ENCODE results near the gene CTRB2. TPM values are rescaled to one million over a fixed set of nuclear protein-coding genes. Genes with fewer than 3 reads are reported as not detected.

CTRB2 gene
- polyA plus RNA-seq, 1 of the 3 experiments (the other 2 are of a cell fraction) = not detected

DNA sequence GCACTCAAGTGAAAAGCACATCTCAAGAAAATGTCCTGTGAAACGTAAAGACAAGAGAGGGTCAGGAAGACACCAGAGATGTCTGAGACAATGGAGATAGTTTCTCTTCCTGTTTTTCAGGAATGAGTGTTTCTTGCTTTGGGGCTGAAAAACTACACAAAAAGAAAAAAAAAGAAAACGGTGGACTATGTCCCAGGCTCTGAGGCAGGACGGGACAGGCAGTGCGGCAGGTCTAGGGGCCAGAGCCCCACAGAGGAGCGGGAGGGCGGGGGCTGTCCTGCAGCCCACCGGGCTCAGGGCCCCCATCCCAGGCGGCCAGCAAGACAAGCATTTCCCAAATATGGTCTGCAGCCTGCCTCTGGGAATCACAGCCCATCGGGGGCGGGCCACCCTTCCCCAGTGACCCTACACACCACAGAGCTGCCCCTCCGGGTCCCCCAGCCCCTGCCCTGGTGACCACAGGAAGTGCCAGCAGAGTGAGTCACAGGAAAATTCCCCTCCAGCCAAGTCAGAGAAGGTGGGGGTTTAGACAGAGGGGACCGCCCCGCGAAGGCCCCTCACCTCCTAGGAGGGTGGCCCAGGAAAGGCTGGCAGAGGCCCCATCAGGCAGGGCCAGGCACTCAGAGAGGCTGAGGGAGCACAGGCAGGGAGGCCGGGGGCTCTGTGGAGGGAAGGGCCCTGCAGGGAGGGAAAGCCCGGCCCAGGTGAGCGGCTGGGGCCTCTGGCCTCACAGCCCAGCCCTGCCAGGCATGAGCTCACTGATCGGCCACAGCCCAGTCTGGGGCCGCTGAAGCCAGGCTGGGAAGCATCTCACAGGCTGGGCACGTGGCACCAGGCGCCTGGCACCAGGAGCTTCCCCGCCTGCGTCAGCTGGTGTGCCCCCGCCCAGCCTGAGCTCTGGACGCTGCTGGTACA lies 38.1 kb upstream of the CTRB2 start (continued):
- TF ChIP-seq GATA2 (CRISPR knock-in tag; IDR thresholded peaks at IDR 0.05) (no peak), MEF2A (IDR thresholded peaks at IDR 0.05; ENCODE audit: borderline replicate concordance, low read depth) (peak; percentile 78; the same call in 1 of the 2 replicates), SIN3A (IDR thresholded peaks at IDR 0.05; ENCODE audit: borderline replicate concordance, low read depth, low read length) (0 out of 2 replicates have a peak, but pooled peaks have one; percentile 25), JUND (IDR thresholded peaks at IDR 0.05) (peak; percentile 99)
- TF ChIP-seq, protein P1, sequence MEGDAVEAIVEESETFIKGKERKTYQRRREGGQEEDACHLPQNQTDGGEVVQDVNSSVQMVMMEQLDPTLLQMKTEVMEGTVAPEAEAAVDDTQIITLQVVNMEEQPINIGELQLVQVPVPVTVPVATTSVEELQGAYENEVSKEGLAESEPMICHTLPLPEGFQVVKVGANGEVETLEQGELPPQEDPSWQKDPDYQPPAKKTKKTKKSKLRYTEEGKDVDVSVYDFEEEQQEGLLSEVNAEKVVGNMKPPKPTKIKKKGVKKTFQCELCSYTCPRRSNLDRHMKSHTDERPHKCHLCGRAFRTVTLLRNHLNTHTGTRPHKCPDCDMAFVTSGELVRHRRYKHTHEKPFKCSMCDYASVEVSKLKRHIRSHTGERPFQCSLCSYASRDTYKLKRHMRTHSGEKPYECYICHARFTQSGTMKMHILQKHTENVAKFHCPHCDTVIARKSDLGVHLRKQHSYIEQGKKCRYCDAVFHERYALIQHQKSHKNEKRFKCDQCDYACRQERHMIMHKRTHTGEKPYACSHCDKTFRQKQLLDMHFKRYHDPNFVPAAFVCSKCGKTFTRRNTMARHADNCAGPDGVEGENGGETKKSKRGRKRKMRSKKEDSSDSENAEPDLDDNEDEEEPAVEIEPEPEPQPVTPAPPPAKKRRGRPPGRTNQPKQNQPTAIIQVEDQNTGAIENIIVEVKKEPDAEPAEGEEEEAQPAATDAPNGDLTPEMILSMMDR (IDR thresholded peaks at IDR 0.05) = no peak
- TF ChIP-seq, protein P2, sequence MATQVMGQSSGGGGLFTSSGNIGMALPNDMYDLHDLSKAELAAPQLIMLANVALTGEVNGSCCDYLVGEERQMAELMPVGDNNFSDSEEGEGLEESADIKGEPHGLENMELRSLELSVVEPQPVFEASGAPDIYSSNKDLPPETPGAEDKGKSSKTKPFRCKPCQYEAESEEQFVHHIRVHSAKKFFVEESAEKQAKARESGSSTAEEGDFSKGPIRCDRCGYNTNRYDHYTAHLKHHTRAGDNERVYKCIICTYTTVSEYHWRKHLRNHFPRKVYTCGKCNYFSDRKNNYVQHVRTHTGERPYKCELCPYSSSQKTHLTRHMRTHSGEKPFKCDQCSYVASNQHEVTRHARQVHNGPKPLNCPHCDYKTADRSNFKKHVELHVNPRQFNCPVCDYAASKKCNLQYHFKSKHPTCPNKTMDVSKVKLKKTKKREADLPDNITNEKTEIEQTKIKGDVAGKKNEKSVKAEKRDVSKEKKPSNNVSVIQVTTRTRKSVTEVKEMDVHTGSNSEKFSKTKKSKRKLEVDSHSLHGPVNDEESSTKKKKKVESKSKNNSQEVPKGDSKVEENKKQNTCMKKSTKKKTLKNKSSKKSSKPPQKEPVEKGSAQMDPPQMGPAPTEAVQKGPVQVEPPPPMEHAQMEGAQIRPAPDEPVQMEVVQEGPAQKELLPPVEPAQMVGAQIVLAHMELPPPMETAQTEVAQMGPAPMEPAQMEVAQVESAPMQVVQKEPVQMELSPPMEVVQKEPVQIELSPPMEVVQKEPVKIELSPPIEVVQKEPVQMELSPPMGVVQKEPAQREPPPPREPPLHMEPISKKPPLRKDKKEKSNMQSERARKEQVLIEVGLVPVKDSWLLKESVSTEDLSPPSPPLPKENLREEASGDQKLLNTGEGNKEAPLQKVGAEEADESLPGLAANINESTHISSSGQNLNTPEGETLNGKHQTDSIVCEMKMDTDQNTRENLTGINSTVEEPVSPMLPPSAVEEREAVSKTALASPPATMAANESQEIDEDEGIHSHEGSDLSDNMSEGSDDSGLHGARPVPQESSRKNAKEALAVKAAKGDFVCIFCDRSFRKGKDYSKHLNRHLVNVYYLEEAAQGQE (IDR thresholded peaks at IDR 0.05; ENCODE audit: low read depth, low read length) = no peak; the same call in 1 of the 2 replicates

DNA sequence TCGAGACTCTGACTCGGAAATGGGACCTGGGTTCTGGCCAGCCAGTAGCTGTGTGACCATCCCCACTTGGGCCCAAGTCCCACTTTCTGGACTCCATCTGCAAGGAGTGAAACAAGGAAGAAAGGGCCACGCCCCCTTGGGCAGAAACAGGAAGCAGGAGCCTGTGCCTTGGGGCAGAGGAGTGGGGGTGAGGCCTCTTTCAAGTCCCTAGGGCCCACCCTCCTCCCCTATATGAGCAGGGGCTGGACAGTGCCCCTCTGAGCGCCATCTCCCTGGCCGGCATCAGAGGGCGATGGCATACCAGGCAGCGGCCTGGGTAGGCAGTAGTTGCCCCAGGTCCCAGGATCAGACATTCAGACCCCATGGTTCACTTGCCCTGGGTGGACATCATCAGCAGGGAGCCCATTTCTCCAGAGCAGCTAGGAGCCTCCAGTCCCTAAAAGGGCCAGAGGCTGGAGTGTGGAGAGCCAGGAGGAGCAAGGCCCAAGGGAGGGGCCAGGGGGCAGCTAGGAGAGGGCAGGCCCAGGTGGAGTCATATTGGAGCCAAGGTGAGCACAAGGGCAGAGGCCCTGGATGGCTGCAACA lies 37.4 kb upstream of the CTRB2 start:
- peak overlapping the region in 1 of 2 experiments; percentile 19; a peak in 1 of 4 replicates for H3K4me3 ChIP-seq (ENCODE audit: low read depth in 2 of 2, low read length in 1 of 2)

More for the DNA sequence above, 37.4 kb upstream of the CTRB2 start:
- WGBS (ENCODE audit: low lambda C conversion rate) = 20% methylated on average over 3 of the region's 7 CpGs
- Histone ChIP-seq H3K4me2 (peak overlapping the region; percentile 81), H4K20me1 (ENCODE audit: insufficient read depth) (peaks cover 36% of the 10 kb centered on the region), H3K27ac (ENCODE audit: low read depth in 2 of 2, low read length in 1 of 2) (peak overlapping the region; percentile 89 to 98), H3K4me1 (ENCODE audit: control insufficient read depth in 1 of 2, insufficient read depth in 2 of 2, low read depth in 1 of 2, low read length in 1 of 2) (peaks cover 67 to 78% of the 10 kb centered on the region in 2 experiments), H3K27me3 (ENCODE audit: insufficient read depth) (no peaks in the 10 kb centered on the region), H3K9ac (peak overlapping the region; percentile 82), H2AFZ (ENCODE audit: low read depth) (no peak overlapping the region), H3F3A (replicated peaks; ENCODE audit: insufficient read depth) (peaks cover 29% of the 10 kb centered on the region), H3K79me2 (ENCODE audit: insufficient read depth) (peaks cover 98% of the 10 kb centered on the region), H3K9me2 (no peaks in the 10 kb centered on the region), H3K9me3 (no peaks in the 10 kb centered on the region), H3K36me3 (replicated peaks in 1 of 2; ENCODE audit: control insufficient read depth in 1 of 2, insufficient read depth in 2 of 2, low read length in 1 of 2) (peaks cover 5 to 33% of the 10 kb centered on the region in 2 experiments)
- CTCF ChIA-PET = interaction anchor here (0.6 to 5.0 kb wide), 5 partner anchors 10 to 158 kb away, joined by 3 to 35 read pairs (median 4); no protein-coding TSS in a partner anchor
- POLR2A ChIA-PET = no interaction called here
- no peak for TF ChIP-seq TAF1 (IDR thresholded peaks at IDR 0.05; ENCODE audit: borderline replicate concordance, low read depth, low read length)
- TF ChIP-seq TCF12 (IDR thresholded peaks at IDR 0.05) = peak; percentile 35; the same call in 1 of the 2 replicates
- TF ChIP-seq, protein P3, sequence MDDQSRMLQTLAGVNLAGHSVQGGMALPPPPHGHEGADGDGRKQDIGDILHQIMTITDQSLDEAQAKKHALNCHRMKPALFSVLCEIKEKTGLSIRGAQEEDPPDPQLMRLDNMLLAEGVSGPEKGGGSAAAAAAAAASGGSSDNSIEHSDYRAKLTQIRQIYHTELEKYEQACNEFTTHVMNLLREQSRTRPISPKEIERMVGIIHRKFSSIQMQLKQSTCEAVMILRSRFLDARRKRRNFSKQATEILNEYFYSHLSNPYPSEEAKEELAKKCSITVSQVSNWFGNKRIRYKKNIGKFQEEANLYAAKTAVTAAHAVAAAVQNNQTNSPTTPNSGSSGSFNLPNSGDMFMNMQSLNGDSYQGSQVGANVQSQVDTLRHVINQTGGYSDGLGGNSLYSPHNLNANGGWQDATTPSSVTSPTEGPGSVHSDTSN (IDR thresholded peaks at IDR 0.05) = no peak
- TF ChIP-seq, protein P1 (IDR thresholded peaks at IDR 0.05) = peak; percentile 27; the same call in 1 of the 2 replicates
- TF ChIP-seq RAD21 (IDR thresholded peaks at IDR 0.05; ENCODE audit: low read length) = peak; percentile 45
- no peak for DNase-seq

Measured in SK-N-SH (cell line).